ENCODE data around the gene UMAD1. TPM values are rescaled to one million over a fixed set of nuclear protein-coding genes. Genes with fewer than 3 reads are reported as not detected.
A peak's percentile ranks its signal among the peaks of the same experiment; 100 is the strongest.

UMAD1 gene
- total RNA-seq, 2 donors from 2014 or later: 19.5 to 31.4 TPM

- 92% methylated on average over 2 of the region's 2 CpGs for WGBS
- Histone ChIP-seq H3K27me3 (replicated peaks; ENCODE audit: insufficient read depth) (no peaks in the 10 kb centered on the region), H3K4me3 (no peak overlapping the region), H3K36me3 (no peaks in the 10 kb centered on the region), H3K9me3 (no peaks in the 10 kb centered on the region), H3K4me1 (replicated peaks) (peaks cover 8% of the 10 kb centered on the region), H3K27ac (no peak overlapping the region)
- intact Hi-C loops (cut with DNase I): no loop called here
- TF ChIP-seq POLR2AphosphoS5 (IDR thresholded peaks at IDR 0.05) (no peak), CTCF (IDR thresholded peaks at IDR 0.05) (no peak), POLR2A (IDR thresholded peaks at IDR 0.05) (no peak)
- no peak for DNase-seq (ENCODE audit: low spot score)
These were observed 96.1 kb downstream of the UMAD1 start for GRCh38 chr7:7736671-7737070.

- H3K27ac ChIP-seq: peak overlapping the region in 1 of 2 donors; percentile 31
- TF ChIP-seq CTCF (IDR thresholded peaks at IDR 0.05) (no peak), POLR2A (IDR thresholded peaks at IDR 0.05) (no peak), POLR2AphosphoS5 (IDR thresholded peaks at IDR 0.05) (no peak)
- intact Hi-C loops (cut with DNase I): no loop called here
- no peaks in the 10 kb centered on the region for H3K9me3 ChIP-seq
- DNase-seq (ENCODE audit: low spot score): no peak
- no peaks in the 10 kb centered on the region for H3K27me3 ChIP-seq (replicated peaks; ENCODE audit: insufficient read depth)
- no peak overlapping the region for H3K4me3 ChIP-seq
- no peaks in the 10 kb centered on the region for H3K36me3 ChIP-seq
- peaks cover 5% of the 10 kb centered on the region for H3K4me1 ChIP-seq (replicated peaks)
These were observed 97.1 kb downstream of the UMAD1 start for GRCh38 chr7:7737674-7738073.

GRCh38 chr7:7738177-7738576, 97.6 kb downstream of the UMAD1 start:
- Histone ChIP-seq H3K4me3 (no peak overlapping the region), H3K4me1 (replicated peaks) (peaks cover 5% of the 10 kb centered on the region), H3K36me3 (no peaks in the 10 kb centered on the region), H3K27ac (peak overlapping the region in 1 of 2 donors; percentile 31), H3K9me3 (no peaks in the 10 kb centered on the region), H3K27me3 (replicated peaks; ENCODE audit: insufficient read depth) (no peaks in the 10 kb centered on the region)
- DNase-seq (ENCODE audit: low spot score): no peak
- TF ChIP-seq POLR2AphosphoS5 (IDR thresholded peaks at IDR 0.05) (peak; percentile 59), POLR2A (IDR thresholded peaks at IDR 0.05) (no peak), CTCF (IDR thresholded peaks at IDR 0.05) (no peak)
- intact Hi-C loops (cut with DNase I): no loop called here
- 19% methylated on average over 1 of the region's 1 CpG for WGBS

GRCh38 chr7:7738622-7739021, 98.1 kb downstream of the UMAD1 start:
- Histone ChIP-seq H3K4me3 (no peak overlapping the region), H3K4me1 (replicated peaks) (peaks cover 5% of the 10 kb centered on the region), H3K27me3 (replicated peaks; ENCODE audit: insufficient read depth) (no peaks in the 10 kb centered on the region), H3K27ac (no peak overlapping the region), H3K36me3 (no peaks in the 10 kb centered on the region), H3K9me3 (no peaks in the 10 kb centered on the region)
- DNase-seq (ENCODE audit: low spot score): no peak
- WGBS: 44% methylated on average over 3 of the region's 3 CpGs
- intact Hi-C loops (cut with DNase I): no loop called here
- TF ChIP-seq POLR2AphosphoS5 (IDR thresholded peaks at IDR 0.05): no peak
- TF ChIP-seq POLR2A (IDR thresholded peaks at IDR 0.05): no peak
- no peak for TF ChIP-seq CTCF (IDR thresholded peaks at IDR 0.05)

- WGBS: 83% methylated on average over 4 of the region's 4 CpGs
- intact Hi-C loops (cut with DNase I): no loop called here
- peaks cover 5% of the 10 kb centered on the region for H3K4me1 ChIP-seq (replicated peaks)
- H3K36me3 ChIP-seq: no peaks in the 10 kb centered on the region
- no peak overlapping the region for H3K27ac ChIP-seq
- no peak for DNase-seq (ENCODE audit: low spot score)
- TF ChIP-seq POLR2A (IDR thresholded peaks at IDR 0.05) (no peak), POLR2AphosphoS5 (IDR thresholded peaks at IDR 0.05) (no peak), CTCF (IDR thresholded peaks at IDR 0.05) (no peak)
- H3K27me3 ChIP-seq (replicated peaks; ENCODE audit: insufficient read depth): no peaks in the 10 kb centered on the region
- no peaks in the 10 kb centered on the region for H3K9me3 ChIP-seq
- H3K4me3 ChIP-seq: no peak overlapping the region
These were observed 98.9 kb downstream of the UMAD1 start for GRCh38 chr7:7739204-7740036.
